Esophagus squamous epithelium (tissue), 5 donors: Measurements from ENCODE around the gene SEPHS1. TPM values are rescaled to one million over a fixed set of nuclear protein-coding genes. Genes with fewer than 3 reads are reported as not detected.

Experiments used
- DNase-seq: peaks from one replicate; lab custom pipeline; 2025; lab: John Stamatoyannopoulos, UW
- H3K27ac ChIP-seq, 4 donors: fragments of 200-600 bp; sonication (generic); one replicate each; pipeline ENCODE4 v1.5.1; 2016 to 2019; ENCODE audit warnings: mild to moderate bottlenecking in 1 of 4
- H3K27me3 ChIP-seq, 4 donors: fragments of 200-600 bp; sonication (generic); 1 replicate in 3 of 4; 2 replicates in 1 of 4; pipeline versions ENCODE4 v1.5.1 to v1.6.0; 2017 to 2021; ENCODE audit warnings: antibody characterized with exemption in 1 of 4
- H3K36me3 ChIP-seq, 3 donors: fragments of 200-600 bp; sonication (generic); one replicate each; pipeline ENCODE4 v1.5.1; 2016 to 2019
- H3K4me1 ChIP-seq, 3 donors: fragments of 200-600 bp; sonication (generic); one replicate each; pipeline ENCODE4 v1.5.1; 2017 to 2019
- H3K4me3 ChIP-seq, 4 donors: fragments of 200-600 bp; sonication (generic); 1 replicate in 3 of 4; 2 replicates in 1 of 4; pipeline ENCODE4 v1.5.1; 2016 to 2019; ENCODE audit warnings: mild to moderate bottlenecking in 2 of 4, moderate library complexity in 1 of 4
- H3K9me3 ChIP-seq, 3 donors: fragments of 200-600 bp; sonication (generic); one replicate each; pipeline ENCODE4 v1.5.1; 2016 to 2019
- POLR2A ChIP-seq, 4 donors: fragments of 450-650 bp; IDR thresholded peaks; one replicate each; pipeline ENCODE4 v1.6.1; 2017; ENCODE audit warnings: antibody characterized with exemption in 4 of 4, mild to moderate bottlenecking in 4 of 4, moderate library complexity in 3 of 4
- WGBS, 2 donors: methylation state at CpG; one replicate each; pipeline ENCODE4 v1.1.5; 2018; 5-methylcytosine and 5-hydroxymethylcytosine counted together
- intact Hi-C: fragments of 100-400 bp; cut with DNase I; formaldehyde crosslinking; loops from one replicate; pipeline ENCODE4 v1.15.0; 2022
- total RNA-seq, 4 donors: library from RNA; depleted of rRNA; stranded (reverse); fragments of >200 nt; gene quantifications; one replicate each; pipeline ENCODE4 v1.1.0, GENCODE V29; 2016
- TF ChIP-seq, protein P1 (sequence below), 6 experiments: fragments of 450-650 bp in 4 of 6; fragments of 200-600 bp in 2 of 6; sonication (generic) in 2 of 6; IDR thresholded peaks; one replicate each; pipeline ENCODE4 v1.5.1; 2016 to 2019; ENCODE audit warnings: antibody characterized with exemption in 6 of 6, mild to moderate bottlenecking in 4 of 6, moderate library complexity in 4 of 6
- donor health status: DM: yes; HTN: yes; CAD: no.

Gene SEPHS1
- total RNA-seq, 4 donors from 2014 or later: 14.5 to 30.9 (median 26.2) TPM

DNA sequence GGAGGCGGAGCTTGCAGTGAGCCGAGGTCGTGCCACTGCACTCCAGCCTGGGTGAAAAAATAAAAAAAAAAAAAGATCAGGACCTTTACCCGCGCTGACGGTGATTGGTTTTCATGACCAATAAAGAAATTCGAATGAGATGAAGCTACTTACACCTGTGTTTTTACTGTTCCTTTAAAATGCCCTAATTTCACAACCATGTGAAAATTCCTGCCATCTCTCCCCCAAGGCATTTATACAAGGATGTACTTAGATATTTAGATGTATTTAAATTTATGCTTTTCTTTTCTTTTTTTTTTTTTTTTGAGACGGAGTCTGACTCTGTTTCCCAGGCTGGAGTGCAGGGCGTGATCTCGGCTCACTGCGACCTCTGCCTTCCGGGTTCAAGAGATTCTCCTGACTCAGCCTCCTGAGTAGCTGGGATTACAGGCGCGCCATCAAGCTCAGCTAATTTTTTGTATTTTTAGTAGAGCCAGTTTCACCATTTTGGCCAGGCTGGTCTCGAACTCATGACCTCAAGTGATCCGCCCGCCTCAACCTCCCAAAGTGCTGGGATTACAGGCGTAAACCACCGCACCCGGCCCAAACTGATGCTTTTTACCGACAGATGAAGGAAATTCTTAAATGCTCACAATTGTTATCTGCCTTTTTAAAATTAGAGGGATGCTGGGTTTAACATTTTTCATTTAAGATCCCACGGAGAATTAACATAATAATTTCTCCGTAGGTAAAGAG lies 45.1 kb downstream of the SEPHS1 start:
- no peaks in the 10 kb centered on the region for H3K27me3 ChIP-seq
- TF ChIP-seq, protein P1, sequence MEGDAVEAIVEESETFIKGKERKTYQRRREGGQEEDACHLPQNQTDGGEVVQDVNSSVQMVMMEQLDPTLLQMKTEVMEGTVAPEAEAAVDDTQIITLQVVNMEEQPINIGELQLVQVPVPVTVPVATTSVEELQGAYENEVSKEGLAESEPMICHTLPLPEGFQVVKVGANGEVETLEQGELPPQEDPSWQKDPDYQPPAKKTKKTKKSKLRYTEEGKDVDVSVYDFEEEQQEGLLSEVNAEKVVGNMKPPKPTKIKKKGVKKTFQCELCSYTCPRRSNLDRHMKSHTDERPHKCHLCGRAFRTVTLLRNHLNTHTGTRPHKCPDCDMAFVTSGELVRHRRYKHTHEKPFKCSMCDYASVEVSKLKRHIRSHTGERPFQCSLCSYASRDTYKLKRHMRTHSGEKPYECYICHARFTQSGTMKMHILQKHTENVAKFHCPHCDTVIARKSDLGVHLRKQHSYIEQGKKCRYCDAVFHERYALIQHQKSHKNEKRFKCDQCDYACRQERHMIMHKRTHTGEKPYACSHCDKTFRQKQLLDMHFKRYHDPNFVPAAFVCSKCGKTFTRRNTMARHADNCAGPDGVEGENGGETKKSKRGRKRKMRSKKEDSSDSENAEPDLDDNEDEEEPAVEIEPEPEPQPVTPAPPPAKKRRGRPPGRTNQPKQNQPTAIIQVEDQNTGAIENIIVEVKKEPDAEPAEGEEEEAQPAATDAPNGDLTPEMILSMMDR (IDR thresholded peaks at IDR 0.05): no peak
- no peak for TF ChIP-seq POLR2A (IDR thresholded peaks at IDR 0.05)
- H3K9me3 ChIP-seq: no peaks in the 10 kb centered on the region
- DNase-seq: no peak
- H3K4me3 ChIP-seq: peak overlapping the region in 3 of 4 donors; percentile 54 to 80 (median 63)
- peak overlapping the region in 2 of 4 donors; percentile 86 to 96 for H3K27ac ChIP-seq
- peaks cover 4 to 44% (median 6%) of the 10 kb centered on the region in 3 donors for H3K4me1 ChIP-seq
- intact Hi-C loops: loop anchor here (5.0 kb wide), 1 partner anchor 141 kb away; the partner anchor contains the start of gene MCM10
- 79 to 85% methylated on average over 19 to 23 of the region's 23 CpGs for WGBS, 2 donors
- no peaks in the 10 kb centered on the region for H3K36me3 ChIP-seq

DNA sequence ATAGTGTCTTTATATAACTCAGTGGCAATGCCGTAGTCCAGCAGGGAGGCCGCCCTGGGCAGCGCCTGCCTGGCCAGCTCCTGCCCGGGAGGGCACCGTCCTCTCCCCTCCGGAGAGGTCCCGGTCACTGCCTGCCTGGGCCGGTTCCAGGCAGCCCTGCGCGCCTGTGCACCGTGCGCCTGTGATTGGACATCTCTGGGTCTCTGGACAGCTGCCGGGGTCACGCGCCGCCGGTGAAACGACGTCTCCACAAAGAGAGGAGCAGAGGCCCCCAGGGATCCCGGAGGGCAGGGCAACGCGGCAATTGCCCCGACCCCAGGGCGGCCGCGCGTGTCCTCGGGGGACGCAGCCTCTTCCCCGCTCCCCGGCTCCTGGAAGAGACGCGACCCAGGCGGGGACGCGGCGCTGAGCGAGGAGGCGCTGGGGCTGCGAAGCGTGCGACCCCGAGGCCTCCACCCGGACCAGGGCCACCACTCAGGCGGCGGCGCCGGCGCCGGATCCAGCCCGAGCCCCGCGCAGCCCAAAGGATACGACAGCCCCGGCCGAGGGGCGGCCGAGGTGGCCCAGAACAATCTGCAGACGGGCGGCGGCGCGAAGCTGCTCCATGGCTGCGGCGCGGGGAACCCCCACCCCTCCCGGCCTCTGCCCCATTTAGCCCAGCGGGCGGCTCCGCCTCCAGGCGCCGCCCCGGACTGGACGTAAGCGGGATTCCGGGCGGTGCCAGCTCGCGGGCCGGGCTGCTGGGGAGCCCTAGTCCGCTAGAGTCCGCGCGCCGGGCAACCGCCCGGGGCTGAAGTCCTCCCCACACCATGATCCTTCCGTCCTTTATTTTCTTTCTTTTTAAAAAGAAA lies 48.4 kb downstream of the SEPHS1 start, which contains the start of gene PHYH:
TSS of gene PHYH (minus strand) at position 628 of the 851 bp plus-strand sequence. CDS start at position 606, 22 bp downstream.
- peak within 1 kb of the TSS; percentile 86 to 96 (median 92) for H3K27ac ChIP-seq
- H3K27me3 ChIP-seq: no peaks in the 10 kb centered on the region
- peak in 2 of 4 donors; percentile 69 to 86 for TF ChIP-seq POLR2A (IDR thresholded peaks at IDR 0.05)
- TF ChIP-seq, protein P1 (IDR thresholded peaks at IDR 0.05): peak in 1 of 6 experiments; percentile 6
- peak; percentile 25 for DNase-seq
- WGBS, 2 donors: 0 to 2% methylated on average over 6 to 14 of the region's 88 CpGs
- peaks cover 0 to 5% (median 0%) of the 10 kb centered on the region in 3 donors for H3K36me3 ChIP-seq
- intact Hi-C loops: loop anchor here (5.0 kb wide), 1 partner anchor 137 kb away; the partner anchor contains the start of gene MCM10
- peaks cover 4 to 46% (median 6%) of the 10 kb centered on the region in 3 donors for H3K4me1 ChIP-seq
- H3K4me3 ChIP-seq: peak within 1 kb of the TSS; percentile 69 to 85 (median 80)
- H3K9me3 ChIP-seq: no peaks in the 10 kb centered on the region

DNA sequence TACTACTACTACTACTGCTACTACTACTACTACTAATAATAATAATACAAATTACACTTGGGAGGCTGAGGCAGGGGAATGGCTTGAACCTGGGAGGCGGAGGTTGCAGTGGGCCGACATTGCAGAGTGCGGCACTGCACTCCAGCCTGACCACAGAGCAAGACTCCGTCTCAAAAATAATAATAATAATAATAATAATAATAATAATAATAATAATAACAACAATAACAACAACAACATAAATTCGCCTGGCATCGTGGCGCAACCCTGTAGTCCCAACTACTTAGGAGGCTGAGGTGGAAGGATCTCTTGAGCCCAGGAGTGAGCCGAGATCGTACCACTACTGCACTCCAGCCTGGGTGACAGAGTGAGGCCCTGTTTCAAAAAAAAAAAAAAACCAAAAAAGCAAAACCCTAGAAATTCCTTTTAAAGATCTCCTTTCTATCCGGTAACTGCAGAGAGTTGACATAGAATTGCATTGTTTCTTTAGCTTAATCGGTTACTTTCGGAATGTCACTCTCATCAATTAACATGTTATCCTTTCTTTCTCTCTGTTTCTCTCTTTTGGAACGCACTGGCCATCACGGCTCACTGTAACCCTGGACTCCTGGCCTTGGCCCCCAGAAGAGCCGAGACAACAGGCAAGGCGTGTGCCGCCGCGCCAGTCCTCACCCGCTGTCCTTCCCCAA lies 49.2 kb downstream of the SEPHS1 start:
- H3K27ac ChIP-seq: peak overlapping the region; percentile 86 to 96 (median 92)
- H3K4me3 ChIP-seq: peak overlapping the region; percentile 69 to 85 (median 80)
- H3K4me1 ChIP-seq: peaks cover 4 to 46% (median 6%) of the 10 kb centered on the region in 3 donors
- no peaks in the 10 kb centered on the region for H3K27me3 ChIP-seq
- TF ChIP-seq, protein P1 (IDR thresholded peaks at IDR 0.05): no peak
- TF ChIP-seq POLR2A (IDR thresholded peaks at IDR 0.05): no peak
- no peaks in the 10 kb centered on the region for H3K9me3 ChIP-seq
- WGBS, 2 donors: 37 to 48% methylated on average over 20 of the region's 20 CpGs
- H3K36me3 ChIP-seq: peaks cover 0 to 12% (median 0%) of the 10 kb centered on the region in 3 donors
- intact Hi-C loops: no loop called here
- no peak for DNase-seq

DNA sequence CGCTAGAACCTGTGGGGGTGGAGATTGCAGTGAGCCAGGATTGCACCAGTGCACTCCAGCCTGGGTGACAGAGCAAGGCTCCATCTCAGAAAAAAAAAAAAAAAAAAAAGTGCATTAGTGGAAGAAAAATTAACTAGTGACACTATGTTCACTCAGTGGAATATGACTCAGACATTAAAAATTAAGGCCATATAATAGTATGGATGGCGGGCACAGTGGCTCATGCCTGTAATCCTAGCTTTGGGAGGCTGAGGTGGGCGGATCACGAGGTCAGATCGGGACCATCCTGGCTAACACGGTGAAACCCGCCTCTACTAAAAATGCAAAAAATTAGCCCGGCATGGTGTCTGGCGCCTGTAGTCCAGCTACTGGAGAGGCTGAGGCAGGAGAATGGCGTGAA lies 51.6 kb downstream of the SEPHS1 start:
- intact Hi-C loops: no loop called here
- Histone ChIP-seq H3K4me3 (no peak overlapping the region), H3K36me3 (peaks cover 0 to 33% (median 0%) of the 10 kb centered on the region in 3 donors), H3K9me3 (no peaks in the 10 kb centered on the region), H3K27me3 (no peaks in the 10 kb centered on the region), H3K4me1 (peaks cover 0 to 33% (median 6%) of the 10 kb centered on the region in 3 donors), H3K27ac (no peak overlapping the region)
- TF ChIP-seq, protein P1 (IDR thresholded peaks at IDR 0.05): no peak
- no peak for TF ChIP-seq POLR2A (IDR thresholded peaks at IDR 0.05)
- WGBS, 2 donors: 83 to 93% methylated on average over 10 of the region's 10 CpGs
- DNase-seq: no peak
